ENCODE measurements around the gene FAXDC2. TPM values are rescaled to one million over a fixed set of nuclear protein-coding genes. Genes with fewer than 3 reads are reported as not detected.

FAXDC2 gene
- total and polyA plus RNA-seq, 5 donors from 2014 or later: 0.21 to 4.0 (median 0.40) TPM; not detected in 2

Other genes with a start within 250 kb of the FAXDC2 start
- gene LARP1, start 95.2 kb downstream of the FAXDC2 start, total RNA-seq: 122 TPM
- 10 to 100 TPM in 2 of 4 donors, 1 to 10 TPM in 2; 8.0 to 10.8 (median 10.0) TPM for gene LARP1, start 95.2 kb downstream of the FAXDC2 start, polyA plus RNA-seq
- 121 TPM for gene CNOT8, start 8.0 kb upstream of the FAXDC2 start, total RNA-seq
- gene CNOT8, start 8.0 kb upstream of the FAXDC2 start, polyA plus RNA-seq: 100 to 1,000 TPM; 173 to 199 (median 184) TPM
- gene GEMIN5, start 87.6 kb upstream of the FAXDC2 start, total RNA-seq: 8.0 TPM
- gene GEMIN5, start 87.6 kb upstream of the FAXDC2 start, polyA plus RNA-seq: 10 to 100 TPM in 3 of 4 donors, 1 to 10 TPM in 1; 8.2 to 14.0 (median 11.3) TPM
- gene MRPL22, start 90.5 kb upstream of the FAXDC2 start, total RNA-seq: 22.8 TPM
- 100 to 1,000 TPM; 100 to 138 (median 109) TPM for gene MRPL22, start 90.5 kb upstream of the FAXDC2 start, polyA plus RNA-seq
- not detected for gene KIF4B, start 163.2 kb upstream of the FAXDC2 start, total RNA-seq
- not detected for gene KIF4B, start 163.2 kb upstream of the FAXDC2 start, polyA plus RNA-seq

Measured in CD4-positive, CD25-positive, alpha-beta regulatory T cell (primary cell).